NB4 (cell line): ENCODE measurements around the gene IGSF23.
A peak's percentile ranks its signal among the peaks of the same experiment; 100 is the strongest.

ENCODE experiments used
- DNase-seq: peaks from one replicate; pipeline ENCODE4 v3.0.0; 2010; ENCODE audit warnings: low read depth
- H3K4me3 ChIP-seq: one replicate; pipeline ENCODE4 v1.5.1; 2011; ENCODE audit warnings: mild to moderate bottlenecking, low read depth, low read length, moderate library complexity
- MYC ChIP-seq: IDR thresholded peaks from 2 replicates; pipeline ENCODE4 v1.6.1; 2011; ENCODE audit warnings: low read depth, low read length
- POLR2A ChIP-seq: IDR thresholded peaks from 2 replicates; pipeline ENCODE4 v1.6.1; 2011; ENCODE audit warnings: mild to moderate bottlenecking; ENCODE audit not compliant: insufficient read length; ENCODE audit errors: extremely low read depth
- TF ChIP-seq, protein P1 (sequence below): IDR thresholded peaks from one replicate; pipeline ENCODE4 v1.5.1; 2012; ENCODE audit warnings: low read depth, low read length
- TF ChIP-seq, protein P2 (sequence below): IDR thresholded peaks from 2 replicates; pipeline ENCODE4 v1.6.1; 2011; ENCODE audit warnings: low read depth, low read length

IGSF23 gene

DNA sequence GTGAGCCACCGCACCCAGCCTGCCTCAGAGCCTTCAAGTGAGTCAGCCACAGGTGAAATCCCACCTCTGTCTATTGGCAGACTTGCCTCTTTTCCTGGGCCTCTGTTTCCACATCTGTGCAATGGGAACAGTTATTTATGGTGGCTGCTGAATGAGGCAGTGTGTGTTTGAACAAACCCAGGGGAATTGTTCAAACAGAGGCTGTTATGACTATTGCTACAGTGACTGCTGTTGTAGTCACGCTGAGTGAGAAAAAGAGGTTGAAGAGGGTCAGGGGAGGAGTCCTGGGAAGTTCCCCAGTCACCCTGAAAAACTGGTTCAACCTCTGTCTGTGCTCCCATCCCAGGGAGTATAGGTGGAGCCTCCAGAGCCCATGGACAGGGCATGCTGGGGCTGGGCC is 58.0 kb downstream of the IGSF23 start, which contains the start of gene CEACAM19:
TSS of gene CEACAM19 (plus strand) at position 83 of the 400 bp plus-strand sequence. CDS start 450 bp downstream, outside the sequence.
- DNase-seq: no peak
- H3K4me3 ChIP-seq: no peak within 1 kb of the TSS
- no peak for TF ChIP-seq POLR2A
- TF ChIP-seq, protein P1, sequence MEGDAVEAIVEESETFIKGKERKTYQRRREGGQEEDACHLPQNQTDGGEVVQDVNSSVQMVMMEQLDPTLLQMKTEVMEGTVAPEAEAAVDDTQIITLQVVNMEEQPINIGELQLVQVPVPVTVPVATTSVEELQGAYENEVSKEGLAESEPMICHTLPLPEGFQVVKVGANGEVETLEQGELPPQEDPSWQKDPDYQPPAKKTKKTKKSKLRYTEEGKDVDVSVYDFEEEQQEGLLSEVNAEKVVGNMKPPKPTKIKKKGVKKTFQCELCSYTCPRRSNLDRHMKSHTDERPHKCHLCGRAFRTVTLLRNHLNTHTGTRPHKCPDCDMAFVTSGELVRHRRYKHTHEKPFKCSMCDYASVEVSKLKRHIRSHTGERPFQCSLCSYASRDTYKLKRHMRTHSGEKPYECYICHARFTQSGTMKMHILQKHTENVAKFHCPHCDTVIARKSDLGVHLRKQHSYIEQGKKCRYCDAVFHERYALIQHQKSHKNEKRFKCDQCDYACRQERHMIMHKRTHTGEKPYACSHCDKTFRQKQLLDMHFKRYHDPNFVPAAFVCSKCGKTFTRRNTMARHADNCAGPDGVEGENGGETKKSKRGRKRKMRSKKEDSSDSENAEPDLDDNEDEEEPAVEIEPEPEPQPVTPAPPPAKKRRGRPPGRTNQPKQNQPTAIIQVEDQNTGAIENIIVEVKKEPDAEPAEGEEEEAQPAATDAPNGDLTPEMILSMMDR: no peak
- no peak for TF ChIP-seq MYC
- TF ChIP-seq, protein P2, sequence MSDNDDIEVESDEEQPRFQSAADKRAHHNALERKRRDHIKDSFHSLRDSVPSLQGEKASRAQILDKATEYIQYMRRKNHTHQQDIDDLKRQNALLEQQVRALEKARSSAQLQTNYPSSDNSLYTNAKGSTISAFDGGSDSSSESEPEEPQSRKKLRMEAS: no peak

DNA sequence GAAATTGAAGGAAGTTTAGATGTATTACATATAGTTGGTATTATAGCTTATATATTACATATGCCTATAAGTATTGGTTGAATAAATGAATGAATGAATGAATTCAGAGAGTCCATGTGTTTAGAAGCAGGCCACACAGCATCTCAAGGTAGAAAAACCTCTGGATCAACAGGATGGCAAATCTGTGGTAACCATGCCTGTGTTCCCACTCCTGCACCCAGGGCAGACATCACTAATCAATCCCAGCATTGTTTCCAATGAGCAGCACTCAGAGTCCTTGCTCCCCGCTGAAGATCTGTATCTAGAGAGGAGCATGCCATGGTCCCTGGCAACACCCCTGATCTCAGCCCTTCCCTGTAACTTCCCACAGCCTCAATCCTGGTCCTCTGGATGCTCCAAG is 58.9 kb downstream of the IGSF23 start:
- no peak for TF ChIP-seq MYC
- TF ChIP-seq, protein P2: no peak
- TF ChIP-seq, protein P1: no peak
- TF ChIP-seq POLR2A: no peak
- no peak for DNase-seq
- no peak overlapping the region for H3K4me3 ChIP-seq

DNA sequence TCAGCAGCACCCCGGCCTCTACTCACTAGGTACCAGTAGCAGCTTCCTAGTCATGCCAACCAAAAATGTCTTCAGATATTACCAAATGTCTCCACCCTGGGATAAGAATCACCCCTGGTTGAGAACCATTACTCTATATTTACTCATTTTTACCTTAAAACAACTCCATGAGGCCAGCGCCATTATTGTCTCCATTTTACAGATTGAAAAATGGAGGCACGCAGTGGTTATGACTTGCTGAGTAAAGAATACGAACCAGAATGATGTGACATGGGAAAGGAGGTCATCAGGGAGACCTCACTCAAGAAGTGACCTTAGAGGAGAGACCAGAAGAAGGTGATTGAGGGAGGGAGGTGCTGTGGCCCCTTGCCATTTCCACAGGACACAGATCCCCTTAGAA is 60.1 kb downstream of the IGSF23 start:
- DNase-seq: no peak
- no peak overlapping the region for H3K4me3 ChIP-seq
- TF ChIP-seq MYC: no peak
- TF ChIP-seq, protein P2: no peak
- no peak for TF ChIP-seq POLR2A
- TF ChIP-seq, protein P1: no peak

DNA sequence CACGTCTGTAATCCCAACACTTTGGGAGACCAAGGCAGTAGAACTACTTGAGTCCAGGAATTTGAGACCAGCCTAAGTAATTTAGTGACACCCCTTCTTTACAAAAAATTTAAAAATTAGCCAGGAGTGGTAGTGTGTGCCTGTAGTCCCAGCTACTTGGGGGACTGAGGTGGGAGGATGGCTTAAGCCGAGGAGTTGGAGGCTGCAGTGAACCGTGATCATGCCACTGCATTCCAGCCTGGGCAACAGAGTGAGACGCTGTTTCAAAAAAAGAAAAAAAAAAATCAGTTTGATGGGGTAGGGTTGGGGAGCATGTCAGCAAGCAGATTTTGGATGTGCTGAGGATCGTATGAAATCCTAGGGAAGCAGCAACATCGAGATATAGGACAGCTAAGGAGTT is 62.2 kb downstream of the IGSF23 start:
- TF ChIP-seq, protein P2: no peak
- TF ChIP-seq, protein P1: no peak
- TF ChIP-seq POLR2A (no peak), MYC (no peak)
- no peak for DNase-seq
- no peak overlapping the region for H3K4me3 ChIP-seq

DNA sequence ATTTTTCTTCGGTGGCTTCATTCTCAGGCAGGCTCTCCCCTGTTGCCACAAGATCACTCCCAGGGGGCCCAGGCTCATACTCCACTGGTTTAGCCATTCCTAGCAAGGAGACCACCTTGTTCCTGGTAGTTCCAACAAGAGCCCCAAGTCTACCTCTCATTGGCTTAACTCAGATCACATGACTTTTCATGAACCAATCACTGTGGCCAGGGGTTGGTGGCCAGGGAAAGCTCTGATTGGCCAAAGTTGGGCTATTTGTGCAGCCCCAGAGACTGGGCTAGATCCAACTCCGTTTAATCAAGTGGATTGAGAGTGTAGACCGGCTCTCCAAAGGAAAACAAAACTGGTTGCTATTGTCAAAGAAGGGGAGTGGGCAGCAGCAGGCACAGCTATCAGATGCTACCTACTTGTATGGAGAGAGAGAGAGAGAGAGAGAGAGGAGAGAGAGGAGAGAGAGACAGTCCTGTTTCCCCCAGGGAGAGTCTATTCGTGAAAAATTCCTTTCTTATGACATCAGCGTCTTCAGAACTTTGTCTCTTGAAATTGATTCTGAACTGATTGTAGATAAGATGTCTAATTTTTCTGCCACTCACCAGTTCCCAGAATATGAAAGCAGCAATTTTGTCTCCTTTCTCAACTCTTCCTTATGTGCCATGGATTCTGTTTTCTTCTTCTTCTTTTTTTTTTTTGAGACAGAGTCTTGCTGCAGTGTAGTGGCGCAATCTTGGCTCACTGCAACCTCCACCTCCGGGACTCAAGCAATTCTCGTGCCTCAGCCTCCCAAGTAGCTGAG is 63.9 kb downstream of the IGSF23 start:
- DNase-seq: peak; percentile 66
- no peak overlapping the region for H3K4me3 ChIP-seq

More for the DNA sequence above, 63.9 kb downstream of the IGSF23 start:
- TF ChIP-seq, protein P1: no peak
- TF ChIP-seq POLR2A (no peak), MYC (no peak)
- TF ChIP-seq, protein P2: no peak
